GM03348 (cell line): ENCODE data around the gene NUDCD2.
"Not testable (repeated sequence)": the region's sequence is repeated elsewhere in the genome, so short reads cannot be mapped to it uniquely, and the experiment has no call there.

ENCODE experiments used
- DNase-seq: peaks from one replicate; pipeline ENCODE4 v3.0.0; 2012; ENCODE audit warnings: low spot score

NUDCD2 gene

GRCh38 chr5:163426128-163426527, 33.8 kb downstream of the NUDCD2 start:
- DNase-seq = not testable (repeated sequence)

- no peak for DNase-seq
These were observed 35.1 kb downstream of the NUDCD2 start for GRCh38 chr5:163424836-163425235.

- not testable (repeated sequence) for DNase-seq
These were observed 44.2 kb downstream of the NUDCD2 start for GRCh38 chr5:163415673-163416072.

DNA sequence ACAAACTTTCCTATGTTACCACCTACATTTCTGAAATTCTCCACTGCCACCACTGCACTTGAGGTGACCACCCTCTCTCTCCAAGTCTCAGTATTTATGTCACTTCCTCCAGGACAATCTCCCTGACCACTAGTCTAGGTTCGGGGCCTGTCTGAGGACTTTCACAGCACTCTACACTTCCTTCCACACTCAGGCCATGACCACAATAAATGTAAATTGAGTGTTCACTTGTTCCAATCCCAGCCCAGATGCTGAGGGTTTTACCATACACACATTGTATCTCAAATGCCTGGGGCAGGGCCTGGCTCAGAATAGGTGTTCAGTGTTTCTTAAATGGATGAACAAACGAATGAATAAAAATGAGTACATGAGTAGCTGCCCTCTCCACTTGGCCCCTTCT, 49.4 kb downstream of the NUDCD2 start:
- no peak for DNase-seq

DNA sequence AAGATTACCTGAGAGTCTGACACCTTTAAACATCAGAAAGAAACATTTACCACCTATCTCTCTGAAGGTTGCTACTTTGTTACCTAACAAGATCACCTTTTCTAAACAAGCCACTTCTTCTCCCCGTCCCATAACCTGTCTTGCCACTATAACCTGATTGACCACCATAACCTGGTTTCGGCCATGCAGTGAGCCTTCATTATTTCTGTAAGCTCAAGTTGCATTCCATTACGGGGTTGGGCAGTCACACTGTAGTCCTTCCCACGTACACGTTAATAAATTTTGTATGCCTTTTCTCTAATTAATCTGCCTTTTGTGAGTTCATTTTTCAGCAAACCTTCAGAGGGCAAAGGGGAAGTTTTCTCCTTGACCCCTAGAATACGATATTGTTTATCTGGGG, 50.5 kb downstream of the NUDCD2 start:
- no peak for DNase-seq

- DNase-seq = peak; percentile 70
These were observed 51.5 kb downstream of the NUDCD2 start for GRCh38 chr5:163408311-163408923.

GRCh38 chr5:163407034-163407655, 52.8 kb downstream of the NUDCD2 start:
- DNase-seq = peak; percentile 35

DNA sequence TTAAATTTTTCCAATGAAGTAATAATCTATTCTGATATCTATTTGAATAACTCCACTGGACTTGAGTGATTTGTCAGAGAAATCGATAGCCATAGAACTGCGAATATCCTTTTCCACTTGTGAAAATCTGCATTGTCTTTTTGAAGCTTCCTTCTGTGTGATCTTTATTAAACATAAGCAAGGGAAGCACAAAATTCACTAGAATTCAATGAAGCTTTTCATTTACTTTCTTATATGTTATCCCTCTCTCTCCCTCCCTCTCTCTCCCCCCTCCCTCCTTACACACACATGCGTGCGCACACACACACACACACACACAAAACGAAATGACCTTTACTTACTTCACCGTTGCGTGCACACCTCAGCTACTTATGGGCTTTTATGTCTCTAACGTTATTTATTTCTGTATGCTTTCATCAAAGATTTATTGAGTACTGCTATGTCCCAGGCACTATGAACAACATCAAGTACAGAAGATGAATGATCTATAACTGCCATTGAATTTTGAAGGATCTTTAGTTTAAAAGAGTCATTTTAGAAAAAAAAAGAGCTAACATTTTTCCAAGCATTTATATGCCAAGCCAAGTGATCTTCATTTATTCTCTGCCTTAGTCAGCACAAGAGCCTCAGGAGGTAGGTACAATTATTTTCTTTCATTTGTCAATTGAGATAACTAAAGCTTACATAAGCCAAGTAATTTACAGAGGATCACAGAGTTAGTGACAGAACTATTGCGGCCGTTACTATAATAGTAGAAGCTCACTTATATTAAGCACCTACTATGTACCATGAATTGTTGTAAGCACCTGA, 55.3 kb downstream of the NUDCD2 start:
- DNase-seq = no peak

- no peak for DNase-seq
These were observed 57.9 kb downstream of the NUDCD2 start for GRCh38 chr5:163402007-163402406.

DNA sequence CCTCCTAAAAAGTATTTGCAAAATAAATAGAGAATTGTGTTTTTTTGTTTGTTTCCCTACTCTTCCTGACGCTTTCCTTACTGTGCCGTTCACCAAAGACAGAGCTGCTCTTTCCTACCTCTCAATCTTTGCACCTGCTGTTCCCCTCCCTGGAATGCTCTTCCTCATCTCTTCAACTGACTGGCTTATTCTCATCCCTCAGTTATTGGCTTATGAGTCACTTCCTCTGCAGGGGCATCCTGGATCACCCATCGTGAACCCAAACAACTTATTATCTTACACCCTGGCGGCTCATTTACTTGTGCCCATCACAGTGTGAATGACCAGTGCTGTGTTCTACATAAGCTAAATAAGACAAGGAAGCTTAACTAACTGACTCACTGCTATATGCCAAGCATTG, 58.6 kb downstream of the NUDCD2 start:
- no peak for DNase-seq

DNA sequence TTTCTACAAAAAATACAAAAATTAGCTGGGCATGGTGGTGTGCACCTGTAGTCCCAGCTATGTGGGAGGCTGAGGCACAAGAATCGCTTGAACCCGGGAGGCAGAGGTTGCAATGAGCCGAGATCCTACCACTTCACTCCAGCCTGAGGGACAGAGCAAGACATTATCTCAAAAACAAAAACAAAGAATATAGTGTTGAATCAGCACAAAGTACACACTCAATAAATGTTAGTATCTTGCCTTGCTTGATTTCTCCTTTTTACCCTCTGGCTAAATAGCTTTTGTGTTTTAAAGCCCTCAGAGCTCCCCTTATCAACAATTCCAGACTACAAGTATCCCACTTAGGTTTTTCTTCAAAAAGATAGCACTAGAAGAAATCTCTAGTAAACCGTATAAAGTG, 60.0 kb downstream of the NUDCD2 start:
- no peak for DNase-seq

- no peak for DNase-seq
These were observed 62.5 kb downstream of the NUDCD2 start for GRCh38 chr5:163397354-163397753.

DNA sequence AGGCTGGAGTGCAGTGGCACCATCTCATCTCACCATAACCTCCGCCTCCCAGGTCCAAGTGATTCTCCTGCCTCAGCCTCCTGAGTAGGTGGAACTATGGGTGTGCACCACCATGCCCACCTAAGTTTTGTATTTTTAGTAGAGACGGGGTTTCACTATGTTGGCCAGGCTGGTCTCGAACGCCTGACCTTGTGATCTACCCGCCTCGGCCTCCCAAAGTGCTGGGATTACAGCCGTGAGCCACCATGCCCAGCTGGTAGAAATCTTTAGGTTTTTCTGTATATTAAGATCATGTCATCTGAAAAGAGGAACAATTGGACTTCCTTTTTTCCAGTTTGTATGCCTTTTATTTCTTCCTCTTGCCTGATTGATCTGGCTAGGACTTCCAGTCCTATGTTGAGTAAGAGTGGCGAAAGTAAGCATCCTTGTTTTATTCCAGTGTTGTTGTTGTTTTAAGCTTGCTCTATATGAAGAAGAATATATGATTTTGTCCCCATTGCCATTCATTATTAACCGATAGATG, 63.0 kb downstream of the NUDCD2 start:
- DNase-seq = not testable (repeated sequence)
